ENCODE data around the gene STARD7.

The STARD7 gene

DNA sequence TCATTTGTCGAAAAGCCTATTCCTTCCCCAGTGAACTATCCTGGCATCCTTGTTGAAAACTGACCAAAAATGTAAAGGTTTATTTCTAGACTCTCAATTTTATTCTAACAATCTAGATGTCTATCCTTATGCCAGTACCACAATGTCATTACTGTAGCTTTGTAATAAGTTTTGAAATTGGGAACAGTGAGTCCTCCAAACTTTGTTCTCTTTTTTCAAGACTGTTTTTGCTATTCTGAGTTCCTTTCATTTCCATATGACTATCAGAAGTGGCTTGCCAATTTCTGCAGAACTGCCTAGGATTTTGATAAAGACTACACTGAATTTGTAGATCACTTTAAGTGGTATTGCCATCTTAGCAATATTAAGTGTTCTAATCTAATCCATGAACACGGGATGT lies 9.7 kb downstream of the STARD7 start:
- H4K20me1 ChIP-seq (ENCODE audit: insufficient read depth, low read length): peaks cover 64% of the 10 kb centered on the region
- DNase-seq: no peak
- H3K4me1 ChIP-seq (ENCODE audit: low read length): peaks cover 12% of the 10 kb centered on the region
- no peak overlapping the region for H3K4me2 ChIP-seq (ENCODE audit: low read depth, low read length)
- H3K36me3 ChIP-seq (replicated peaks; ENCODE audit: insufficient read depth, low read length): peaks cover 11% of the 10 kb centered on the region
- H3F3A ChIP-seq (ENCODE audit: insufficient read depth, low read length): peaks cover 13% of the 10 kb centered on the region
- H3K27ac ChIP-seq (ENCODE audit: low read length): no peak overlapping the region
- peaks cover 98% of the 10 kb centered on the region for H3K79me2 ChIP-seq (ENCODE audit: low read length)
- H3K4me3 ChIP-seq (ENCODE audit: low read length): no peak overlapping the region
- H3K9ac ChIP-seq (ENCODE audit: low read length): no peak overlapping the region
- TF ChIP-seq, protein P1, sequence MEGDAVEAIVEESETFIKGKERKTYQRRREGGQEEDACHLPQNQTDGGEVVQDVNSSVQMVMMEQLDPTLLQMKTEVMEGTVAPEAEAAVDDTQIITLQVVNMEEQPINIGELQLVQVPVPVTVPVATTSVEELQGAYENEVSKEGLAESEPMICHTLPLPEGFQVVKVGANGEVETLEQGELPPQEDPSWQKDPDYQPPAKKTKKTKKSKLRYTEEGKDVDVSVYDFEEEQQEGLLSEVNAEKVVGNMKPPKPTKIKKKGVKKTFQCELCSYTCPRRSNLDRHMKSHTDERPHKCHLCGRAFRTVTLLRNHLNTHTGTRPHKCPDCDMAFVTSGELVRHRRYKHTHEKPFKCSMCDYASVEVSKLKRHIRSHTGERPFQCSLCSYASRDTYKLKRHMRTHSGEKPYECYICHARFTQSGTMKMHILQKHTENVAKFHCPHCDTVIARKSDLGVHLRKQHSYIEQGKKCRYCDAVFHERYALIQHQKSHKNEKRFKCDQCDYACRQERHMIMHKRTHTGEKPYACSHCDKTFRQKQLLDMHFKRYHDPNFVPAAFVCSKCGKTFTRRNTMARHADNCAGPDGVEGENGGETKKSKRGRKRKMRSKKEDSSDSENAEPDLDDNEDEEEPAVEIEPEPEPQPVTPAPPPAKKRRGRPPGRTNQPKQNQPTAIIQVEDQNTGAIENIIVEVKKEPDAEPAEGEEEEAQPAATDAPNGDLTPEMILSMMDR (IDR thresholded peaks at IDR 0.05; ENCODE audit: low read length): no peak
- TF ChIP-seq EZH2 (optimal IDR thresholded peaks at IDR 0.05; ENCODE audit: low read depth, low read length): no peak
- TF ChIP-seq EZH2phosphoT487 (IDR thresholded peaks at IDR 0.05; ENCODE audit: low read length): no peak
- no peak overlapping the region for H2AFZ ChIP-seq (ENCODE audit: low read length)
- H3K27me3 ChIP-seq (replicated peaks; ENCODE audit: insufficient read depth, low read length): no peaks in the 10 kb centered on the region
- H3K9me3 ChIP-seq (replicated peaks; ENCODE audit: insufficient read depth, low read length): no peaks in the 10 kb centered on the region
- H3K9me2 ChIP-seq (replicated peaks; ENCODE audit: insufficient read depth, low read length): no peaks in the 10 kb centered on the region

DNA sequence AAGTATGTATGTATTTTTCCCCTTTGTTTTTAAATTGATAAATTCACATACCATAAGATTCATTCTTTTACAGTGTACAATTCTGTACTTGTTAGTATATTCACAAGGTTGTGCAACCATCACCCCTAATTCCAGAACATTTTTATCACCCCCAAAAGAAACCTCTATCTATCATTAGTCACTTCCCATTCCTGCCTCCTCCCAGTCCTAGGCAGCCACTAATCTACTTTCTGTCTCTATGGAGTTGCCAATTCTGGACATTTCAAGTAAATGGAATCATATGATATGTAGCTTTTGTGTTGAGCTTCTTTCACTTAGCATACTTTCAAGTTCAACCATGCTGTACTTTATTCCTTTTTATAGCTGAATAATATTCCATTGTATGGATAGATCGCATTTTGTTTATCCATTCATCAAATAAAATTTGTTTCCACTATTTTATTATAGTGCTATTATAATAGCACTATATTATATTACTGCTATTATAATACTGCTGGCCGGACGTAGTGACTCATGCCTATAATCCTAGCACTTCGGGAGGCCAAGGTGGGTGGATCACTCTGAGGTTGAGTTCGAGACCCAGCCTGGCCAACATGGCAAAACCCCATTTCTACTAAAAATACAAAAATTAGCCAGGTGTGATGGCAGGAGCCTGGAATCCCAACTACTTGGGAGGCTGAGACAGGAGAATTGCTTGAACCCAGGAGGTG lies 10.9 kb downstream of the STARD7 start:
- Histone ChIP-seq H3K36me3 (replicated peaks; ENCODE audit: insufficient read depth, low read length) (peaks cover 17% of the 10 kb centered on the region), H4K20me1 (ENCODE audit: insufficient read depth, low read length) (peaks cover 53% of the 10 kb centered on the region), H3K27ac (ENCODE audit: low read length) (no peak overlapping the region), H3K4me3 (ENCODE audit: low read length) (no peak overlapping the region), H3K27me3 (replicated peaks; ENCODE audit: insufficient read depth, low read length) (no peaks in the 10 kb centered on the region), H3F3A (ENCODE audit: insufficient read depth, low read length) (0 out of 2 replicates have a peak, but pooled peaks cover 6% of the 10 kb centered on the region), H3K4me2 (ENCODE audit: low read depth, low read length) (no peak overlapping the region), H2AFZ (ENCODE audit: low read length) (no peak overlapping the region), H3K79me2 (ENCODE audit: low read length) (peaks cover 98% of the 10 kb centered on the region), H3K4me1 (ENCODE audit: low read length) (peaks cover 9% of the 10 kb centered on the region), H3K9ac (ENCODE audit: low read length) (no peak overlapping the region), H3K9me3 (replicated peaks; ENCODE audit: insufficient read depth, low read length) (no peaks in the 10 kb centered on the region), H3K9me2 (replicated peaks; ENCODE audit: insufficient read depth, low read length) (no peaks in the 10 kb centered on the region)
- TF ChIP-seq EZH2 (optimal IDR thresholded peaks at IDR 0.05; ENCODE audit: low read depth, low read length): no peak
- TF ChIP-seq EZH2phosphoT487 (IDR thresholded peaks at IDR 0.05; ENCODE audit: low read length): no peak
- TF ChIP-seq, protein P1 (IDR thresholded peaks at IDR 0.05; ENCODE audit: low read length): no peak
- DNase-seq: no peak

DNA sequence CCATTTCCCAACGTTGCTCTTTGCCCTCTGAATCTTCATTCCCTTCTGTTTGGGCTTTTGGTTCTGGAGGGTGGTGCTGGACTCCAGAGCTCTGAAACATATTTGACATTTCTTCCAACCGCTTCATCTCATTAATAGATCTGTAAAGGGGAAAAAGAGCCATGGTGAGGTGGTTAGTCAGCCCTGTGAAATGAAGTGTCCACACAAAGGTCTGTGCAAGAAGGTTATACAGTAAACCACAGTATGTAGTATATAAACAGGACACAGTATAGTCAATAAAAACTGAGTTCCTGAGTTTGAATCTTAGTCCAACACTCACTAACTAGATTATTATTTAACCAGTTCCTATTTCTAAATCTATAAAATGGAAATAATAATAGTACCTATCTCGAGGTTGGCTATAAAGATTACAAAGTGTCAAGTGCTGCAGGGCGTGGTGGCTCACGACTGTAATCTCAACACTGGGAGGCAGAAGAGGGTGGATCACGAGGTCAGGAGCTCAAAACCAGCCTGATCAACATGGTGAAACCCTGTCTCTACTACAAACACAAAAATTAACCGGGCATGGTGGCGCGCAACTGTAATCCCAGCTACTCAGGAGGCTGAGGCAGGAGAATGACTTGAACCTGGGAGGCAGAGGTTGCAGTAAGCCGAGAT lies 13.1 kb downstream of the STARD7 start:
- Histone ChIP-seq H3K27ac (ENCODE audit: low read length) (no peak overlapping the region), H3K9me2 (replicated peaks; ENCODE audit: insufficient read depth, low read length) (no peaks in the 10 kb centered on the region), H4K20me1 (ENCODE audit: insufficient read depth, low read length) (peaks cover 32% of the 10 kb centered on the region), H3K4me3 (ENCODE audit: low read length) (no peak overlapping the region), H3K79me2 (ENCODE audit: low read length) (peaks cover 96% of the 10 kb centered on the region), H3K9ac (ENCODE audit: low read length) (no peak overlapping the region), H3K4me1 (ENCODE audit: low read length) (no peaks in the 10 kb centered on the region), H3F3A (ENCODE audit: insufficient read depth, low read length) (no peaks in the 10 kb centered on the region), H3K9me3 (replicated peaks; ENCODE audit: insufficient read depth, low read length) (no peaks in the 10 kb centered on the region), H2AFZ (ENCODE audit: low read length) (no peak overlapping the region), H3K4me2 (ENCODE audit: low read depth, low read length) (no peak overlapping the region), H3K36me3 (replicated peaks; ENCODE audit: insufficient read depth, low read length) (peaks cover 31% of the 10 kb centered on the region), H3K27me3 (replicated peaks; ENCODE audit: insufficient read depth, low read length) (no peaks in the 10 kb centered on the region)
- DNase-seq: no peak
- TF ChIP-seq, protein P1 (IDR thresholded peaks at IDR 0.05; ENCODE audit: low read length): no peak
- TF ChIP-seq EZH2 (optimal IDR thresholded peaks at IDR 0.05; ENCODE audit: low read depth, low read length) (no peak), EZH2phosphoT487 (IDR thresholded peaks at IDR 0.05; ENCODE audit: low read length) (no peak)

Data from MM.1S (cell line).